Liver (tissue), 3 donors: Measurements from ENCODE around the gene COL27A1.

Experiments
- CTCF ChIP-seq: fragments of 150-350 bp; IDR thresholded peaks from 2 replicates; pipeline ENCODE4 v1.5.1; 2017; ENCODE audit warnings: improper control_type of control experiment, low read depth, low read length; ENCODE audit not compliant: missing input control
- RAD21 ChIP-seq, 2 donors: IDR thresholded peaks; 2 replicates each; pipeline ENCODE4 v1.6.1; 2016; ENCODE audit warnings: antibody characterized with exemption in 2 of 2, mild to moderate bottlenecking in 2 of 2
- donor health status: healthy.
- donor health status: healthy.

- TF ChIP-seq CTCF (no peak), RAD21 (IDR thresholded peaks at IDR 0.05) (peak in 1 of 2 donors; percentile 42)
These were observed 4.4 kb downstream of the COL27A1 start for GRCh38 chr9:114159691-114160090.
